ENCODE data around the gene PIF1.
"Not testable (repeated sequence)": the region's sequence is repeated elsewhere in the genome, so short reads cannot be mapped to it uniquely, and the experiment has no call there.

The PIF1 gene

DNA sequence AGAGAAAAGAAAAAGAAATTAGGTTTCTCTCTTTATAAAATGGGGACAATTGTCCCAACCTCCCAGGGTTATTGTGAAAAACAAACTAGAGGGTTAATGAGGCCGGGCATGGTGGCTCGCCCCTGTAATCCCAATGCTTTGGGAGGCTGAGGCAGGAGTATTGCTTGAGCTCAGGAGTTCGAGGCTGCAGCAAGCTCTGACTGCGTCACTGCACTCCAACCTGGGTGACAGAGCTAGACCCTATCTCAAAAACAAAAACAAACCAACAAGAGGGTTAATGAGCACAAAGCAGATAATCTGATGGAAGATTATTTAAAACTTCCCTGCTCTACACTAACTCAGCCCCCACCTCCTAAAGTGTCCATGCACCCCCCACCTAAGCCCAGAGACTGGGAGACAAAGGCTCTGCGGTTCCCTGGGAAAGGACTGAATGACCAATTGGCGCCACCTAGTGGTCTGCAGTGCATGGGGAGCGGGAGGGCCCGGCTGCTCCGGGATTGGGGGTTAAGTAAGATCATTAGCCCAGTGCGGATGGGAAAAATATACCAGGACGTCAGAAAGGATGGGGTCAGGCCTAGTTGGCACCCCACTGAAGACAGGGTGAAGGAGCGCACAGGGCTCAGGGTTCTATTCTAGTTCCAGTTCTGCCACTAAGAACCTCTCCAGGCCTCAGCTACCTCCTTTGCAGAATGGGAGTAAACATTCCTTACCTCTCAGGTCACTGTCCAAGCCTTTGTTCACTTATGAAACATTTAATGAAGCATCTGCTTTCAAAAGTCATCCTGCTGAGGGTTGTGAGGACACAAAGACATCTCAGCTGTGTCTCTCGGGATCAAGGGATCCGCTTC lies 15.6 kb downstream of the PIF1 start:
- peak; percentile 82 for DNase-seq

- no peak for DNase-seq
These were observed 16.5 kb downstream of the PIF1 start for GRCh38 chr15:64808785-64809453.

DNA sequence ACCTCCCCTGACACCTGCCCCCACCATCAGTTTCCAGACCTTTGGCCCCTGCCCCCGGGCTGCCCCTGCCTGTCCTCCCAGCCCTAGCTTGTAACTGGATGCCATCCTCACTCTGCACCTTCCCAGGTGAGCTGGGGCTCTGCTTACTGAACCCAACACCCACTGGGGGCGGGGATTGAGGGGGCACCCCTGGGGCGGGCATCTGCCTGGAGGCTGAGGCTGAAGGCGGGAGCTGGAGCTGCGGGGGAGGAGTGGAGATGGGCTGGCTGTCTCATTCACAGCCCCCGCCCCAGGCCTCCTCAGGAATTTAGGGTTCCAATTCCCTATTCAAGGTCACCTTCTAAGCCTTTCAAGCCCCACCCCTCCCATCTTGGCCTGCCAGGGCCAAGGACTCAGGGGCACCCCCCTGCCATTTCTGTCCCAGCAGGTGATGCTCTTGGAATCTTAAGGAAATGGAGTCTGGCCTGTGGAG lies 17.7 kb downstream of the PIF1 start:
- no peak for DNase-seq

DNA sequence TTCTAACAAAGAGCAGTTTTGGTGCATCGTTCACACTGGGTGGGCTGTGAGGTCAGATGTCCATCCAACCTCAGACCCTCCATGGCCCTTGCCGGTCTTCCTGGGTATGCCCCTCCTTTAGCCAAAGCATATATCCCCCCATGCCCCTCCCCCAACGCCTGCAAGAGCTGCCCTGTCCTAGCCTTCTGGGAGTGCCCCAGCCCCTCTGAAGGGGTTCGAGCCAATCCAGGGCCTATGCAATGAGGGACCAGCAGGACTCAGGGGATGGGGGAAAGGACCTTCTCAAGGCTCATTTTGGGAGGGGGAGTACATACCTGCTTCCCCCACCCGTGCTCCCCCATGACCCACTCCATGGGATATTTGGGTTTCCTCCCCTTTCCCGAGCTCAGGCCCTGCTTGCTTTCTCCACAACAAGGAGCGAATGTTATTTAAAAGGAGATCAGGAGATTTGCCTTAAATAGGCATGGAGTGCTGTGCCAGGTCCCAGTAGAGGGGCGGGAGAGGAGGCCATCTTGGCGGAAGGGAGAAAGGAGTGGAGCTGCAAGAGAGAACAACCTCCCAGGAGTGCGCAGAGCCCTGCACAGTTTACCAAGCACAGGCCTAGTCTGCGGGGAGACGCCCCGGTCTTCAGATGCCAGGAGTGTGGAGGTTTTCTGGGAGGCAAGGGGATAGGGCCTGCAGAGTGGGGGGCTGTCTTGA lies 18.2 kb downstream of the PIF1 start:
- DNase-seq = no peak

GRCh38 chr15:64806509-64806908 lies 18.9 kb downstream of the PIF1 start:
- DNase-seq = no peak

DNA sequence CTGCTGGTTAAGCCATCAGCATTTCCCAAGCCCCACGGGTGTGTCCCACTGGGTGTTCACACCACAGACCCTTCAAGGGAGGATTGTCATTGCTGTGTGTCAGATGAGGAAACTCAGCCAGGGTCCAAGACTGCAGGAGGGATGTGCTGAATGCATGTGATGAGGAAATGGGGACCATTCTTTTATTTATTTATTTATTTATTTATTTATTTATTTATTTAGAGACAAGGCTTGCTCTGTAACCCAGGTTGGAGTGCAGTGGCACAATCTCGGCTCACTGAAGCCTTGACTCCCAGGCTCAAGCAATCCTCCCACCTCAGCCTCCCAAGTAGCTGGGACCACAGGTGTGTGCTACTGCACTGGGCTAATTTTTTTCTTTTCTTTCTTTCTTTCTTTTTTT lies 20.8 kb downstream of the PIF1 start:
- DNase-seq = no peak

DNA sequence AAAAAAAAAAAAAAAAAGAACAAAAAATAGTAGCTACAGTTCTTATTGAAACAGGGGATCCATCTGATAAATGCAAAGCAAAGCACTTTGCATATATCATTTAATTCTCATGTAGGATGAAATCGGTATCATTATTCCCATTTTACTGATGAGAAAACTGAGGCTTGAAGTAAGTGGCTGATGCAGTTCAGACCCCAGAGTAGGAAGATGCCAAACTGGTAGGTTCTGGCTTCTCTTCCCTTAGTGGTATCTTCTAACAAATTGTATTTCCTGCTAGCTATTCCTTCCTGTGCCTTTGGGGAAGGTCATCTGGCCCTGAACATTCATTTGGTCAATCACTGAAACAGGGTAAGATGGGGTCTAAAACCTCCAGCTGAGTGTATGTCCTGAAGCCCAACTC lies 21.9 kb downstream of the PIF1 start:
- no peak for DNase-seq

DNA sequence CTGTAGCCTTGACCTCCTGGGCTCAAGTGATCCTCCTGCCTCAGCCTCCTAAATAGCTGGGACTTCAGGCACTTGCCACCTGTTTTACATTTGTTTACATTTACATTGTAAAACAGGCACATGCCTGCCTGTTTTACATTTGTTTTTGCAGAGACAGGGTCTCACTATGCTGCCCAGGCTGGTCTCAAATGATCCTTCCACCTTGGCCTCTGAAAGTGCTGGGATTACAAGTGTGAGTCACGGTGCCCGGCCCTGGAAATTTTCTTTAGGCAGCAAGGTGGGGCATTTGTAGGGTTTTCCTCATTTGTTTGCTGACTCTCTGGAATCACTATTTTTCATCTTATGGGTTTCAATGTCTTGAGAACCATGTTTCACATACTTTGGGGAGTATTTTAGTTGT lies 25.0 kb downstream of the PIF1 start:
- DNase-seq = no peak

DNA sequence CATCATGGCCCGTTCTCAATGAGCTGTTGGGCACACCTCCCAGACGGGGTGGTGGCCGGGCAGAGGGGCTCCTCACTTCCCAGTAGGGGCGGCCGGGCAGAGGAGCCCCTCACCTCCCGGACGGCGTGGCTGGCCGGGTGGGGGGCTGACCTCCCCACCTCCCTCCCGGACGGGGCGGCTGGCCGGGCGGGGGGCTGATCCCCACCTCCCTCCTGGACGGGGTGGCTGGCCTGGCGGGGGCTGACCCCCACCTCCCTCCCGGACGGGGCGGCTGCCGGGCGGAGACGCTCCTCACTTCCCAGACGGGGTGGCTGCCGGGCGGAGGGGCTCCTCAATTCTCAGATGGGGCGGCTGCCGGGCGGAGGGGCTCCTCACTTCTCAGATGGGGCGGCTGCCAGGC lies 26.5 kb downstream of the PIF1 start:
- DNase-seq = not testable (repeated sequence)

DNA sequence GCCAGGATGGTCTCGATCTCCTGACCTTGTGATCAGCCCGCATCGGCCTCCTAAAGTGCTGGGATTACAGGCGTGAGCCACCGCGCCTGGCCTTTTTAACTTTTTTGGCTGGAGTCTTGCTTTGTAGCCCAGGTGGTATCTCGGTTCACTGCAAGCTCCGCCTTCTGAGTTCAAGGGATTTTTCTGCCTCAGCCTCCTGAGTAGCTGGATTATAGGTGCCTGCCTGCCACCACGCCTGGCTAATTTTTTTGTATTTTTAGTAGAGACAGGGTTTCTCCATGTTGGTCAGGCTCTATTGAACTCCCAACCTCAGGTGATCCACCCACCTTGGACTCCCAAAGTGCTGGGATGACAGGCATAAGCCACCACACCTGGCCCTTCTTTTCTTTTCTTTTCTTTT lies 29.5 kb downstream of the PIF1 start:
- not testable (repeated sequence) for DNase-seq

- not testable (repeated sequence) for DNase-seq
These were observed 30.1 kb downstream of the PIF1 start for GRCh38 chr15:64795299-64795698.

- DNase-seq = no peak
These were observed 33.2 kb downstream of the PIF1 start for GRCh38 chr15:64792282-64792681.

DNA sequence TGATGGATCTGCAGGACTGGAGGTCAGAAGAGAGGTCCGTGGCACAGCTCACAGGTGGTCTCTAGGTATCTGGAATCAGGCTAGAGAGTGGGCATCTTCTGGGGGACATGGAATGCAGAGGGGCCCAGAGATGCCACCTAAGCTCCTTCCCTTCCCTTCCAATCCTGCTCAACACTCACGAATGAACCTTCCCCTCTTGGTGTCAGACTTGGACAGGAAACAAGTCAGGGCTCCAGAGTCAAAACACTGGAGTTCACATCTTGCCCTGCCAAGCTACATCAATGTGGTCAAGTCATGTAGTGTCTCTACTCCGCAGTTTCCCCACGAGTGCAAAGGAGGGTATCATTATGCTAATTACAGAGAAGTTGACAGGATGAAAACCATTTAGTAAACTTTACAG lies 34.0 kb downstream of the PIF1 start:
- DNase-seq = no peak

DNA sequence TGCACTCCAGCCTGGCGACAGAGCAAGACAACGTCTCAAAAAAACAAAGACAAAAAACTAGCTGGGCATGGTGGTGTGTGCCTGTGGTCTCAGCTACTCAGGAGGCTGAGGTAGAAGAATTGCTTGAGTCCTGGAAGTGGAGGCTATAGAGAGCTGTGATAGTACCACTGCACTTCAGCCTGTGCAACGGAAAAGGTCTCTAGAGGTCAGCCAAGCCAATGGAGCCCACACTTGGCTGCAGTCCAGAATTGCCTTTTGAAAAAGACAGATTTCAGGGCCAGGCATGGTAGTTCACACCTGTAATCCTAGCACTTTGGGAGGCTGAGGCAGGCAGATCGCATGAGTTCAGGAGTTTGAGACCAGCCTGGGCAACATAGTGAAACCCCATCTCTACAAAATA lies 41.7 kb downstream of the PIF1 start:
- no peak for DNase-seq

GRCh38 chr15:64782751-64783150 lies 42.7 kb downstream of the PIF1 start:
- no peak for DNase-seq

- no peak for DNase-seq
These were observed 44.1 kb downstream of the PIF1 start for GRCh38 chr15:64781299-64781698.

DNA sequence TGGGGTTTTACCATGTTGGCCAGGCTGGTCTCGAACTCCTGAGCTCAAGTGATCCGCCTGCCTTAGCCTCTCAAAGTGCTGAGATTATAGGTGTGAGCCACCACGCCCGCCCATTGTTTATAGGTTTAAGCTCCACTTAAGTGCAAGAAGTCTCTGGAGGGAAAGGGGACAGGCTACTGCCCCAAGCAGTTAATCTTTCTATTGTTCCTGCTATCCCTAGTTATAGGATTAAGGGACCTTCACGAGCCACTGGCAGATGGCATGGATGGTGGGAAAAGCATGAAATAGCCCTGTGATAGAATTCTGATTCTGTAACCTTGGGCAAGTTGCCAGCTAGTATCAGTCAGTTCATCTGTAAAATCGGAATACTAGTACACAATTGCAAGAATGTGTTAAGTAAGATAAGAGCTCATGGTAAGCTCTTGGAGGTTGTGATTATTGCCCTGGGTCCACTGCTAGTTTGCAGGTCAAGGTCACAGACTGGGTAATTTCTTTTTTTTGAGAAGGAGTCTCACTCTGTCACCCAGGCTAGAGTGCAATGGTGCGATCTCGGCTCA lies 44.8 kb downstream of the PIF1 start:
- DNase-seq = no peak

DNA sequence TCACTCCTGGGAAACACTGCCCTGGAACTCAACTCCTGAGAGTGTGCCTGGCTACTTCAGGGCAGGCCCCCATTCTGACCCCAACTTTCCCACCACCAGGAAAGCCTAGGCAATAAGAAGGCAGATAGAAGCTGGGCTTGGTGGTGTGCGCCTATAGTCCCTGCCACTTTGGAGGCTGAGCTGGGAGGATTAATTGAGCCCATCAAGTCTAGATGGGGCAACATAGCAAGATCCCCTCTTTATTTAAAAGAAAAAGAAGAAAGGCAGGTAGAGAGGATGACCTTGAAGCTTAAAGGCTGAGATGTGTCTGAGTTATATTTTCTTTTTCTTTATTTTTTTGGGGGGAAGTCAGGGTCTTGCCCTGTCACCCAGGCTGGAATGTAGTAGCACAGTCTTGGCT lies 45.8 kb downstream of the PIF1 start:
- DNase-seq = no peak

DNA sequence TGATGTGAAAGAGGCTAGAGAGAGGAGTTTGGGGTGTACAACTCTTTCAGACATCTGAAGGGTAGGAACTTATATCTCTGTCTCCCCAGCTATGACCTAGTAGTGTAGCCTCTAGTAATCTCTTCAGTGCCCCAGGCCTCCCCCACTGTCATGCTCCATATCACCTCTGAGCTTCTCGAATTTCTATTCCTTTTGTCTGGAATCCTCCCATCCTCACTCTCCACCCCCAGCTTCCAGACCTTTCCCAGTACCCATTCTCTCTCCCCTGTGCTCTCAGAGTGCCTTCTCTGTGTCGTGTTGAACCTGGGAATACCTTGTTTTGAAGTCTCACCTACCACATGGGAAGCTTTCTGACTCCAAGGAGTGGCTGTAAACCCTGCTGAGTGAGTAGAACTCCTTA lies 46.4 kb downstream of the PIF1 start:
- DNase-seq = no peak

GRCh38 chr15:64776402-64776786 lies 49.1 kb downstream of the PIF1 start:
- no peak for DNase-seq

DNA sequence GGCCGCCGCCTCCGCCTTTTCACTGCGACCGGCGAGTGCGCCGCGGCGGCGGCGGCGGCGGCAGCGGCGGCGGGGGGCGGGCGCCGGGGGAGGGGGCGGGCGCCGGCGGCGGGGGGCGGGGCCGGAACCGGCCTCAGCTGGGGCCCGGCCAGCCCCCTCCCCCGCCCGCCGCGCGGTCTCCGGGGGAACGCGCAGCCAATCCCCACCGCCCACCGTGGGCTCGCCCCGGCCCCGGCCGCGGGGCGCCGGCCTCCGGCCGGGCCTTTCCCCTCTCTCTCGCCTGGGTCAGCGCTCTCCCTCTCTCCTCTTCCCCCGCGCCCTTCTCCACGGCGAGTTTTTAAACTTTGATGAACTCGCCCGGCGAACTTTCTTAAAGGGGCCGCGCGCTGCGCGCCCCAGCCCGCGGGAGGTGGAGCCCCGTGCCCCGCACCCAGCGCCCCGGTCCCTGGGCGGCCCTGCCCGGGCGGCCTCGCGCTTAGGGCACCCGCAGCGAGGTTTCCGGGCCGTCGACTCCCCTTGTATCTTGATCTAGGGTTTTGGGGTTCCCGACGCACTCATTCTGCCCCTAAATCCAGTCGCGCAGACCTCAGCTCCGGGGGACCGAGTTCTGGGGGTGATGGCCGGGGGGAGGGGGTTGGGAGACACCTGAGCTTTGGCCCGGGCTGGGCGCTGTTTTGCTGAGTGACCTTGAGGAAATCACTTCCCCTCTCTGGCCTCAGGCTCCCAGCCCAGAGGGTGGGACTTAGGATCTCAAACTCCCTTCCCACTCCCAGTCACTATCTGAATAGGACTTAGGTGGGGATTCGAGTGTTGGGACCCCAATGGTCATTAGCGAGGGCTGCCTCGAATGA lies 49.7 kb downstream of the PIF1 start, which contains the start of gene RBPMS2:
RBPMS2 (minus strand) TSS at position 39 of the 851 bp plus-strand sequence. CDS start 270 bp downstream, outside the sequence.
- DNase-seq = no peak
